Liver (tissue), 9 donors: ENCODE results near the gene RALGDS. TPM values are rescaled to one million over a fixed set of nuclear protein-coding genes. Genes with fewer than 3 reads are reported as not detected.

ENCODE experiments used
- DNase-seq: peaks from one replicate; pipeline ENCODE4 v3.0.0-alpha.2; 2017; ENCODE audit warnings: low spot score
- H3K27ac ChIP-seq, 2 donors: one replicate each; pipeline ENCODE4 v1.7.0; 2013; ENCODE audit warnings: inconsistent platforms in 2 of 2, low read length in 2 of 2, control low read depth in 1 of 2, low read depth in 1 of 2, mild to moderate bottlenecking in 1 of 2
- H3K27me3 ChIP-seq, 4 donors: one replicate each; pipeline versions ENCODE4 v1.6.1 to v1.7.0; 2013; ENCODE audit warnings: low read length in 3 of 4, inconsistent platforms in 1 of 4, mild to moderate bottlenecking in 1 of 4, moderate library complexity in 1 of 4; ENCODE audit not compliant: control insufficient read depth in 4 of 4, insufficient read depth in 4 of 4
- H3K36me3 ChIP-seq, 4 donors: one replicate each; pipeline versions ENCODE4 v1.6.1 to v1.7.0; 2013; ENCODE audit warnings: low read length in 3 of 4, mild to moderate bottlenecking in 3 of 4, low read depth in 1 of 4, moderate library complexity in 1 of 4; ENCODE audit not compliant: control insufficient read depth in 4 of 4, insufficient read depth in 3 of 4
- H3K4me1 ChIP-seq, 4 donors: one replicate each; pipeline versions ENCODE4 v1.6.1 to v1.7.0; 2013; ENCODE audit warnings: low read length in 3 of 4, mild to moderate bottlenecking in 3 of 4, moderate library complexity in 1 of 4; ENCODE audit not compliant: control insufficient read depth in 4 of 4, insufficient read depth in 4 of 4
- H3K4me3 ChIP-seq, 3 donors: one replicate each; pipeline versions ENCODE4 v1.6.1 to v1.7.0; 2013; ENCODE audit warnings: low read length in 3 of 3, control low read depth in 1 of 3, low read depth in 1 of 3, mild to moderate bottlenecking in 1 of 3
- H3K9ac ChIP-seq, 2 donors: one replicate each; pipeline ENCODE4 v1.7.0; 2013; ENCODE audit warnings: low read length in 2 of 2, mild to moderate bottlenecking in 2 of 2, moderate library complexity in 2 of 2, control low read depth in 1 of 2, low read depth in 1 of 2
- H3K9me3 ChIP-seq, 4 donors: one replicate each; pipeline versions ENCODE4 v1.6.1 to v1.7.0; 2013; ENCODE audit warnings: low read length in 3 of 4; ENCODE audit not compliant: control insufficient read depth in 4 of 4
- CTCF ChIP-seq: fragments of 150-350 bp; IDR thresholded peaks from 2 replicates; pipeline ENCODE4 v1.5.1; 2017; ENCODE audit warnings: improper control_type of control experiment, low read depth, low read length; ENCODE audit not compliant: missing input control
- EGR1 ChIP-seq, 2 donors: IDR thresholded peaks; 2 replicates each; pipeline ENCODE4 v1.6.1; 2016 to 2018; ENCODE audit warnings: antibody characterized with exemption in 2 of 2, low read depth in 2 of 2
- FOXA1 ChIP-seq: IDR thresholded peaks from 2 replicates; pipeline ENCODE4 v1.6.1; 2016; ENCODE audit warnings: antibody characterized with exemption
- GABPA ChIP-seq, 2 donors: IDR thresholded peaks in 1 of 2; conservative IDR thresholded peaks in 1 of 2; 2 replicates each; pipeline ENCODE4 v1.6.1; 2016; ENCODE audit warnings: antibody characterized with exemption in 2 of 2, mild to moderate bottlenecking in 1 of 2, moderate library complexity in 1 of 2
- HNF4A ChIP-seq, 2 donors: conservative IDR thresholded peaks; 2 replicates each; pipeline ENCODE4 v1.6.1; 2016; ENCODE audit warnings: antibody characterized with exemption in 2 of 2, mild to moderate bottlenecking in 2 of 2
- NR2F2 ChIP-seq: IDR thresholded peaks from 2 replicates; pipeline ENCODE4 v1.6.1; 2016; ENCODE audit warnings: antibody characterized with exemption
- RAD21 ChIP-seq, 2 donors: IDR thresholded peaks; 2 replicates each; pipeline ENCODE4 v1.6.1; 2016; ENCODE audit warnings: antibody characterized with exemption in 2 of 2, mild to moderate bottlenecking in 2 of 2
- REST ChIP-seq: IDR thresholded peaks from 2 replicates; pipeline ENCODE4 v1.6.1; 2016; ENCODE audit warnings: antibody characterized with exemption, mild to moderate bottlenecking
- SP1 ChIP-seq: IDR thresholded peaks from 2 replicates; pipeline ENCODE4 v1.6.1; 2018; ENCODE audit warnings: antibody characterized with exemption, mild to moderate bottlenecking
- TAF1 ChIP-seq: conservative IDR thresholded peaks from 2 replicates; pipeline ENCODE4 v1.6.1; 2016; ENCODE audit warnings: antibody characterized with exemption, mild to moderate bottlenecking
- YY1 ChIP-seq: IDR thresholded peaks from 2 replicates; pipeline ENCODE4 v1.6.1; 2016; ENCODE audit warnings: antibody characterized with exemption, mild to moderate bottlenecking
- ZBTB33 ChIP-seq: IDR thresholded peaks from 2 replicates; pipeline ENCODE4 v1.6.1; 2016; ENCODE audit warnings: antibody characterized with exemption
- WGBS: extraction: QIAGEN DNeasy Blood & Tissue Kit; methylation state at CpG from one replicate; pipeline ENCODE4 v1.1.7; 2013; 5-methylcytosine and 5-hydroxymethylcytosine counted together
- polyA plus RNA-seq, 2 donors: library from polyadenylated mRNA; stranded (reverse) in 1 of 2; unstranded in 1 of 2; fragments of 200-250 nt in 1 of 2; fragments of >200 nt in 1 of 2; fragmentation: Nextera tagmentation in 1 of 2; extraction: Ambion mirVana in 1 of 2; gene quantifications; one replicate each; pipeline versions ENCODE4 v1.2.1 to v1.2.3, GENCODE V29; 2013 to 2015
- total RNA-seq, 2 donors: library from RNA; depleted of rRNA; stranded (reverse); fragments of >200 nt; gene quantifications; one replicate each; pipeline ENCODE4 v1.2.3, GENCODE V29; 2014
- TF ChIP-seq, protein P1 (sequence below): IDR thresholded peaks from 2 replicates; pipeline ENCODE4 v1.6.1; 2016; ENCODE audit warnings: antibody characterized with exemption
- TF ChIP-seq, protein P2 (sequence below): IDR thresholded peaks from 2 replicates; pipeline ENCODE4 v1.6.1; 2016; ENCODE audit warnings: antibody characterized with exemption
- donor health status: healthy.
- donor health status: healthy.
- donor health status: healthy.
- donor health status: healthy.
- donor health status: healthy.

RALGDS gene
- total and polyA plus RNA-seq, 4 donors: 1.3 to 19.0 (median 7.3) TPM

DNA sequence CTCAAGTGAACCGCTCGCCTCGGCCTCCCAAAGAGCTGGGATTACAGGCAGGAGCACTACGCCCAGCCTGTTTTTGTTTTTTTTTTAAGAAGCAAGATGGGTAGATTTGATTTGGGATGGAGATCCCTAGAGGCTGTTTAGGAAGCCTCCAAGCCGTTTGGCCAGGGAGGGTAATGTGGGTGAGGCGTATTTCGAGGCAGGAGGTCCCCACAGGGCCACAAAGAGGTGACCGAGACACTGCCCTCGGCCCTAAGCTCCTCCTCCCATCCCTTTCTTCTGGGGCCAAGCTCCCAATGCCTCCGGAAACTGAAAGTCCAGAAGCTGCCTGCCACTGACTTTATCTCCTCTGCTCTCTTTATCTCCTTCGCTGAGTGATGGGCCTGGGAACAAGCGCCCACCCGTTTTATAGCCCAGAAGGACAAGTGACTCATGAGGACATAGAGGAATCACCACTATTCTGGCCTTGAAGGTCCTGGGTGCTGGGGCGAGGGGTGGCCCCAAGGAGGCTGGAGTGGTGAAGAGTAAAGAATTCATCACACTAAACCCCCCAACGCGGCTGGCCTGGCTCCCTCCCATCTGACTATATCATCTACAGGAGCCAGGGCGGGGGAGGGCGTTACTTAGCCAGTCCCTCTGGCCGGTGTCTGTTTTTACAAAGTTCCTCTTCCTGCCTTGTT lies 2.0 kb upstream of the RALGDS start:
- 55% methylated on average over 19 of the region's 19 CpGs for WGBS
- Histone ChIP-seq H3K36me3 (no peaks in the 10 kb centered on the region), H3K9me3 (no peaks in the 10 kb centered on the region), H3K4me1 (peaks cover 17 to 60% (median 45%) of the 10 kb centered on the region in 4 donors), H3K27ac (peak overlapping the region; percentile 62 to 94), H3K9ac (peak overlapping the region in 1 of 2 donors; percentile 33), H3K4me3 (no peak overlapping the region), H3K27me3 (no peaks in the 10 kb centered on the region)
- DNase-seq: no peak
- TF ChIP-seq ZBTB33 (no peak), NR2F2 (peak; percentile 39)

DNA sequence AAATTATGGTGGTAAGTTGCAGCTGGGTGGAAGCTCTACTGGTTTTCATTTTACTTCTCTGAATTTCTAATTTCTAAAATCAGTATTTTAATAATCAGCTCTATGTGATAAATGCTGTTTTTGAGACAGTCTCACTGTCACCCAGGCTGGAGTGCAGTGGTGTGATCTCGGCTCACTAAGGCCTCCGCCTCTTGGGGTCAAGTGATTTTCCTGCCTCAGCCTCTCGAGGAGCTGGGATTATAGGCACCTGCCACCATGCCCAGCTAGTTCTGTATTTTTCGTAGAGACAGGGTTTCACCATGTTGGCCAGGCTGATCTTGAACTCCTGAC lies 1.5 kb upstream of the RALGDS start:
- DNase-seq: no peak
- Histone ChIP-seq H3K27me3 (no peaks in the 10 kb centered on the region), H3K4me3 (no peak overlapping the region), H3K36me3 (no peaks in the 10 kb centered on the region), H3K9ac (no peak overlapping the region), H3K9me3 (no peaks in the 10 kb centered on the region), H3K27ac (peak overlapping the region; percentile 62 to 94), H3K4me1 (peaks cover 15 to 60% (median 46%) of the 10 kb centered on the region in 4 donors)
- WGBS: 77% methylated on average over 4 of the region's 4 CpGs
- TF ChIP-seq YY1 (no peak), HNF4A (conservative IDR thresholded peaks at IDR 0.05) (no peak), SP1 (no peak), CTCF (no peak), GABPA (IDR thresholded peaks at IDR 0.05 in 1 of 2, conservative IDR thresholded peaks at IDR 0.05 in 1 of 2) (no peak), REST (no peak), RAD21 (IDR thresholded peaks at IDR 0.05) (no peak), TAF1 (no peak), FOXA1 (no peak), EGR1 (IDR thresholded peaks at IDR 0.05; ENCODE audit: low read depth in 2 of 2) (no peak), ZBTB33 (no peak)
- TF ChIP-seq, protein P1, sequence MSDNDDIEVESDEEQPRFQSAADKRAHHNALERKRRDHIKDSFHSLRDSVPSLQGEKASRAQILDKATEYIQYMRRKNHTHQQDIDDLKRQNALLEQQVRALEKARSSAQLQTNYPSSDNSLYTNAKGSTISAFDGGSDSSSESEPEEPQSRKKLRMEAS: no peak
- TF ChIP-seq, protein P2, sequence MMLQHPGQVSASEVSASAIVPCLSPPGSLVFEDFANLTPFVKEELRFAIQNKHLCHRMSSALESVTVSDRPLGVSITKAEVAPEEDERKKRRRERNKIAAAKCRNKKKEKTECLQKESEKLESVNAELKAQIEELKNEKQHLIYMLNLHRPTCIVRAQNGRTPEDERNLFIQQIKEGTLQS: no peak
